VCaP (cell line): Measurements from ENCODE around the gene PHIP.

Experiments used
- H3K27ac ChIP-seq: fragments of 450-650 bp; 2 replicates; pipeline ENCODE4 v1.5.1; 2017
- CTCF ChIP-seq: fragments of 450-650 bp; conservative IDR thresholded peaks from 2 replicates; pipeline ENCODE4 v1.5.1; 2017; ENCODE audit warnings: mild to moderate bottlenecking, moderate library complexity

Gene PHIP

GRCh38 chr6:78993955-78994354 lies 84.1 kb downstream of the PHIP start:
- TF ChIP-seq CTCF, result no peak
- no peak overlapping the region for H3K27ac ChIP-seq

GRCh38 chr6:78989191-78989590 lies 88.9 kb downstream of the PHIP start:
- no peak overlapping the region for H3K27ac ChIP-seq
- TF ChIP-seq CTCF, result no peak

GRCh38 chr6:78986161-78986560 lies 91.9 kb downstream of the PHIP start:
- no peak overlapping the region for H3K27ac ChIP-seq
- no peak for TF ChIP-seq CTCF

- no peak for TF ChIP-seq CTCF
- H3K27ac ChIP-seq, result no peak overlapping the region
Measured at GRCh38 chr6:78984225-78984950, 93.7 kb downstream of the PHIP start.

- no peak overlapping the region for H3K27ac ChIP-seq
- no peak for TF ChIP-seq CTCF
Measured at GRCh38 chr6:78967191-78967590, 110.9 kb downstream of the PHIP start.

GRCh38 chr6:78966542-78966941 lies 111.5 kb downstream of the PHIP start:
- no peak overlapping the region for H3K27ac ChIP-seq
- no peak for TF ChIP-seq CTCF

- TF ChIP-seq CTCF, result no peak
- no peak overlapping the region for H3K27ac ChIP-seq
Measured at GRCh38 chr6:78962448-78962847, 115.6 kb downstream of the PHIP start.
